ENCODE measurements around the gene IGFBP6. TPM values are rescaled to one million over a fixed set of nuclear protein-coding genes. Genes with fewer than 3 reads are reported as not detected.

The IGFBP6 gene
- polyA plus RNA-seq, 1 donor from 2014 or later, result not detected

DNA sequence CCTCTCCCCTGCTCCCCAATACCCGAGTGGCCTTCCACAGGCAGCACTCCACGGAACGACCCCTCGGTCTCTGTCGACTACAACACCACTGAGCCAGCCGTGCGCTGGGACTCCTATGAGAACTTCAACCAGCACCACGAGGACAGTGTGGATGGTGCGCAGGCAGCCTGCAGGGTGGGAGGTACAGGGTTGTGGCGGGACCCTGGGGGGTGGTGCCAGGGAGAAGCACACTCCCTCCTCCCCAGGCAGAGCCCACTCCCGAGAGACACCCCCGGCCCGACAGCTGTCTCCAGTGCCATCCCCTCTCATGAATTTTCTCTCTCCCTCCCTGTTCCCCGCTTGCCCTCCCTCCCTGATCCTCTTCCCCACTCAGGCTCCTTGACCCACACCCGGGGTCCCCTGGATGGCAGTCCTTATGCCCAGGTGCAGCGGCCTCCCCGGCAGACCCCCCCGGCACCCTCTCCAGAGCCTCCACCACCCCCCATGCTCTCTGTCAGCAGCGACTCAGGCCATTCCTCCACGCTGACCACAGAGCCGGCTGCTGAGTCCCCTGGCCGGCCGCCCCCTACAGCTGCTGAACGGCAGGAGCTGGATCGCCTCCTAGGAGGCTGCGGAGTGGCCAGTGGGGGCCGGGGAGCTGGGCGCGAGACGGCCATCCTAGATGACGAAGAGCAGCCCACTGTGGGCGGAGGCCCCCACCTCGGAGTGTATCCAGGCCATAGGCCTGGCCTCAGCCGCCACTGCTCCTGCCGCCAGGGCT lies 38.6 kb upstream of the IGFBP6 start:
- H3K4me3 ChIP-seq (ENCODE audit: low read length), result no peak overlapping the region
- no peaks in the 10 kb centered on the region for H3F3A ChIP-seq (ENCODE audit: insufficient read depth, low read length, poor library complexity, severe bottlenecking)
- H3K9me2 ChIP-seq (ENCODE audit: insufficient read depth, low read length), result no peaks in the 10 kb centered on the region
- H4K20me1 ChIP-seq (ENCODE audit: insufficient read depth), result no peaks in the 10 kb centered on the region
- no peak overlapping the region for H3K27ac ChIP-seq (ENCODE audit: low read length)
- no peaks in the 10 kb centered on the region for H3K27me3 ChIP-seq (ENCODE audit: insufficient read depth, low read depth, low read length)
- H3K36me3 ChIP-seq (ENCODE audit: insufficient read depth, low read length), result no peaks in the 10 kb centered on the region
- H2AFZ ChIP-seq (ENCODE audit: low read depth, low read length), result no peak overlapping the region
- no peak overlapping the region for H3K9ac ChIP-seq (ENCODE audit: low read length)
- no peaks in the 10 kb centered on the region for H3K79me2 ChIP-seq (replicated peaks; ENCODE audit: insufficient read depth, low read length)
- TF ChIP-seq TAF1 (IDR thresholded peaks at IDR 0.05; ENCODE audit: low read depth), result no peak
- TF ChIP-seq EP300 (conservative IDR thresholded peaks at IDR 0.05; ENCODE audit: poor library complexity, severe bottlenecking), result no peak
- no peak for TF ChIP-seq RAD21 (conservative IDR thresholded peaks at IDR 0.05)
- no peak overlapping the region for H3K4me2 ChIP-seq (ENCODE audit: low read length)
- no peaks in the 10 kb centered on the region for H3K9me3 ChIP-seq (ENCODE audit: low read length)

DNA sequence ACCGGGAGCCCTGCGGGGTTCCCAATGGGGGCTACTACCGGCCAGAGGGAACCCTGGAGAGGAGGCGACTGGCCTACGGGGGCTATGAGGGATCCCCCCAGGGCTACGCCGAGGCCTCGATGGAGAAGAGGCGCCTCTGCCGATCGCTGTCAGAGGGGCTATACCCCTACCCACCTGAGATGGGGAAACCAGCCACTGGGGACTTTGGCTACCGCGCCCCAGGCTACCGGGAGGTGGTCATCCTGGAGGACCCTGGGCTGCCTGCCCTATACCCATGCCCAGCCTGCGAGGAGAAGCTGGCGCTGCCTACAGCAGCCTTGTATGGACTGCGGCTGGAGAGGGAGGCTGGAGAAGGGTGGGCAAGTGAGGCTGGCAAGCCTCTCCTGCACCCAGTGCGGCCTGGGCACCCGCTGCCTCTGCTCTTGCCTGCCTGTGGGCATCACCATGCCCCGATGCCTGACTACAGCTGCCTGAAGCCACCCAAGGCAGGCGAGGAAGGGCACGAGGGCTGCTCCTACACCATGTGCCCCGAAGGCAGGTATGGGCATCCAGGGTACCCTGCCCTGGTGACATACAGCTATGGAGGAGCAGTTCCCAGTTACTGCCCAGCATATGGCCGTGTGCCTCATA lies 37.9 kb upstream of the IGFBP6 start:
- no peaks in the 10 kb centered on the region for H4K20me1 ChIP-seq (ENCODE audit: insufficient read depth)
- no peaks in the 10 kb centered on the region for H3K9me3 ChIP-seq (ENCODE audit: low read length)
- no peaks in the 10 kb centered on the region for H3F3A ChIP-seq (ENCODE audit: insufficient read depth, low read length, poor library complexity, severe bottlenecking)
- H3K9me2 ChIP-seq (ENCODE audit: insufficient read depth, low read length), result no peaks in the 10 kb centered on the region
- peak; percentile 5 for TF ChIP-seq POLR2AphosphoS5 (IDR thresholded peaks at IDR 0.05)
- TF ChIP-seq RAD21 (conservative IDR thresholded peaks at IDR 0.05), result no peak
- no peaks in the 10 kb centered on the region for H3K36me3 ChIP-seq (ENCODE audit: insufficient read depth, low read length)
- H3K9ac ChIP-seq (ENCODE audit: low read length), result no peak overlapping the region
- no peaks in the 10 kb centered on the region for H3K27me3 ChIP-seq (ENCODE audit: insufficient read depth, low read depth, low read length)
- no peak overlapping the region for H2AFZ ChIP-seq (ENCODE audit: low read depth, low read length)
- no peak overlapping the region for H3K4me3 ChIP-seq (ENCODE audit: low read length)
- H3K79me2 ChIP-seq (replicated peaks; ENCODE audit: insufficient read depth, low read length), result no peaks in the 10 kb centered on the region
- no peak overlapping the region for H3K4me2 ChIP-seq (ENCODE audit: low read length)
- no peak overlapping the region for H3K27ac ChIP-seq (ENCODE audit: low read length)

DNA sequence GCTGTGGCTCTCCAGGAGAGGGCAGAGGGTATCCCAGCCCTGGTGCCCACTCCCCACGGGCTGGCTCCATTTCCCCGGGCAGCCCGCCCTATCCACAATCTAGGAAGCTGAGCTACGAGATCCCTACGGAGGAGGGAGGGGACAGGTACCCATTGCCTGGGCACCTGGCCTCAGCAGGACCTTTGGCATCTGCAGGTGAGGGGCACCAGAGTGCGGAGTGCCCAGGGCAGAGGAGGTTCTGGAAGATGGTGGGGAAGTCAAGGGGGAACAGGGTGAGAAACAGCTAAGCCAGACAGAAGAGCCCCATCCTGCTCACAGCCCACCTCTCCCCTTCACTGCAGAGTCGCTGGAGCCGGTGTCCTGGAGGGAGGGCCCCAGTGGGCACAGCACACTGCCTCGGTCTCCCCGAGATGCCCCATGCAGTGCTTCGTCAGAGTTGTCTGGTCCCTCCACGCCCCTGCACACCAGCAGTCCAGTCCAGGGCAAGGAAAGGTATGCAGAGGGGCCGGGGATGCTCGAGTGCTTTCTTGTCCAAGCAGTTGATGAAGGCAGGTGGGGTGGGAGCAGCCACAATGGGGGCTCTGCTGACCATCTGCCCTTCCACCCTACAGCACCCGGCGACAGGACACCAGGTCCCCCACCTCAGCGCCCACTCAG lies 37.3 kb upstream of the IGFBP6 start:
- H3K9me3 ChIP-seq (ENCODE audit: low read length), result no peaks in the 10 kb centered on the region
- H3F3A ChIP-seq (ENCODE audit: insufficient read depth, low read length, poor library complexity, severe bottlenecking), result no peaks in the 10 kb centered on the region
- no peak overlapping the region for H3K9ac ChIP-seq (ENCODE audit: low read length)
- no peak overlapping the region for H3K27ac ChIP-seq (ENCODE audit: low read length)
- no peaks in the 10 kb centered on the region for H3K36me3 ChIP-seq (ENCODE audit: insufficient read depth, low read length)
- H4K20me1 ChIP-seq (ENCODE audit: insufficient read depth), result no peaks in the 10 kb centered on the region
- H3K79me2 ChIP-seq (replicated peaks; ENCODE audit: insufficient read depth, low read length), result no peaks in the 10 kb centered on the region
- peak; percentile 10 for TF ChIP-seq POLR2AphosphoS5 (IDR thresholded peaks at IDR 0.05)
- TF ChIP-seq, protein P1, sequence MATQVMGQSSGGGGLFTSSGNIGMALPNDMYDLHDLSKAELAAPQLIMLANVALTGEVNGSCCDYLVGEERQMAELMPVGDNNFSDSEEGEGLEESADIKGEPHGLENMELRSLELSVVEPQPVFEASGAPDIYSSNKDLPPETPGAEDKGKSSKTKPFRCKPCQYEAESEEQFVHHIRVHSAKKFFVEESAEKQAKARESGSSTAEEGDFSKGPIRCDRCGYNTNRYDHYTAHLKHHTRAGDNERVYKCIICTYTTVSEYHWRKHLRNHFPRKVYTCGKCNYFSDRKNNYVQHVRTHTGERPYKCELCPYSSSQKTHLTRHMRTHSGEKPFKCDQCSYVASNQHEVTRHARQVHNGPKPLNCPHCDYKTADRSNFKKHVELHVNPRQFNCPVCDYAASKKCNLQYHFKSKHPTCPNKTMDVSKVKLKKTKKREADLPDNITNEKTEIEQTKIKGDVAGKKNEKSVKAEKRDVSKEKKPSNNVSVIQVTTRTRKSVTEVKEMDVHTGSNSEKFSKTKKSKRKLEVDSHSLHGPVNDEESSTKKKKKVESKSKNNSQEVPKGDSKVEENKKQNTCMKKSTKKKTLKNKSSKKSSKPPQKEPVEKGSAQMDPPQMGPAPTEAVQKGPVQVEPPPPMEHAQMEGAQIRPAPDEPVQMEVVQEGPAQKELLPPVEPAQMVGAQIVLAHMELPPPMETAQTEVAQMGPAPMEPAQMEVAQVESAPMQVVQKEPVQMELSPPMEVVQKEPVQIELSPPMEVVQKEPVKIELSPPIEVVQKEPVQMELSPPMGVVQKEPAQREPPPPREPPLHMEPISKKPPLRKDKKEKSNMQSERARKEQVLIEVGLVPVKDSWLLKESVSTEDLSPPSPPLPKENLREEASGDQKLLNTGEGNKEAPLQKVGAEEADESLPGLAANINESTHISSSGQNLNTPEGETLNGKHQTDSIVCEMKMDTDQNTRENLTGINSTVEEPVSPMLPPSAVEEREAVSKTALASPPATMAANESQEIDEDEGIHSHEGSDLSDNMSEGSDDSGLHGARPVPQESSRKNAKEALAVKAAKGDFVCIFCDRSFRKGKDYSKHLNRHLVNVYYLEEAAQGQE (IDR thresholded peaks at IDR 0.05; ENCODE audit: borderline replicate concordance), result no peak
- no peak overlapping the region for H2AFZ ChIP-seq (ENCODE audit: low read depth, low read length)
- H3K9me2 ChIP-seq (ENCODE audit: insufficient read depth, low read length), result no peaks in the 10 kb centered on the region
- H3K4me3 ChIP-seq (ENCODE audit: low read length), result no peak overlapping the region
- H3K4me2 ChIP-seq (ENCODE audit: low read length), result no peak overlapping the region
- H3K27me3 ChIP-seq (ENCODE audit: insufficient read depth, low read depth, low read length), result no peaks in the 10 kb centered on the region

Measured in neural cell (in vitro differentiated cells).